Uterus (tissue), 2 donors: ENCODE measurements around the gene ZNF609.

Experiments
- CTCF ChIP-seq, 4 experiments: fragments of 200-600 bp in 2 of 4; fragments of 450-650 bp in 2 of 4; sonication (generic) in 2 of 4; IDR thresholded peaks; one replicate each; pipeline ENCODE4 v1.5.1; 2016 to 2019; ENCODE audit warnings: antibody characterized with exemption in 4 of 4, mild to moderate bottlenecking in 2 of 4, moderate library complexity in 1 of 4
- POLR2A ChIP-seq, 2 donors: fragments of 450-650 bp; IDR thresholded peaks; one replicate each; pipeline ENCODE4 v1.6.1; 2016; ENCODE audit warnings: antibody characterized with exemption in 2 of 2, mild to moderate bottlenecking in 1 of 2, moderate library complexity in 1 of 2

GRCh38 chr15:64730151-64730550, 269.8 kb downstream of the ZNF609 start:
- TF ChIP-seq CTCF (IDR thresholded peaks at IDR 0.05) (no peak), POLR2A (IDR thresholded peaks at IDR 0.05) (no peak)
